Coronary artery (tissue), 2 donors: ENCODE data around the gene KIAA1958.

ENCODE experiments used
- DNase-seq: peaks from one replicate; pipeline ENCODE4 v3.0.0-alpha.2; 2017; ENCODE audit warnings: low spot score
- H3K27ac ChIP-seq, 2 donors: fragments of 200-600 bp; sonication (generic); one replicate each; pipeline ENCODE4 v1.5.1; 2016 to 2019
- H3K4me3 ChIP-seq: fragments of 200-600 bp; sonication (generic); 2 replicates; pipeline ENCODE4 v1.5.1; 2016; ENCODE audit warnings: mild to moderate bottlenecking, moderate library complexity
- TF ChIP-seq, protein P1 (sequence below): fragments of 200-600 bp; sonication (generic); IDR thresholded peaks from one replicate; pipeline ENCODE4 v1.5.1; 2019; ENCODE audit warnings: antibody characterized with exemption

KIAA1958 gene

DNA sequence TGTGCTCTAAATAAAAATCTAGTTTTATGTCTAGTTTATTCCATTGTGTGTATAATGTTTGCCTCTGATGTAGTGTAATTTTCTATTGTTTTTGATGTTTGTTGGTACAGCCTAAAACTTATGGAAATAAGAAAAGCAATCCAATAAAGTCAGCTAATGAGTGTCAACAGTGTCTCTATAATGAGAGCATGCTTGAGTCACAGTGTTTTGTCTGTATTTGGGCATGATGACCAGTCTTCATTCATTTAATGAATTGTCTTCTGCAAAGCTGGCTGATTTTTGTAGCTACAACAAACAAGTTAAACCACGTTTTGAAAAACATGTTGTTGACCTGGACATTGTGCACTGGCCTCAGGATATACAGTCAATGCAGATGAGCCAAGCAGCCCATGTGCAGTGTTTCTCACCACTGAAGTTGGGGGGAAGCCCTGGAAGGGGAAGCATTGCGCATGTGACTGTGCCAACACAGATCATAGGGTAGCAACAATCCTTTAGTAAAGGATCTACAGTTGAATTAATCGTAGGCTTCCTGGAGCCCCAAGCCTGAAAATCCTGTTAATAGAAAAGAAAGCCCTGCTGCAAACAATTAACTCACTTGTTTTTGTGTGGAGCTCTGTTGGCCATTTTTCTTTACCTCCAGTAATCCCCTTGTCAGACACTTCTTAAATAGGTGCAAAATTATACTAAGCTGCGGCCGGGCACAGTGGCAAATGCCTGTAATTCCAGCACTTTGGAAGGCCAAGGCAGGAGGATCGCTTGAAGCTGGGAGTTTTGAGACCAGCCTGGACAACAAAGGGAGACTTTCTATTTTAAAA lies 143.3 kb downstream of the KIAA1958 start:
- no peak for DNase-seq
- TF ChIP-seq, protein P1, sequence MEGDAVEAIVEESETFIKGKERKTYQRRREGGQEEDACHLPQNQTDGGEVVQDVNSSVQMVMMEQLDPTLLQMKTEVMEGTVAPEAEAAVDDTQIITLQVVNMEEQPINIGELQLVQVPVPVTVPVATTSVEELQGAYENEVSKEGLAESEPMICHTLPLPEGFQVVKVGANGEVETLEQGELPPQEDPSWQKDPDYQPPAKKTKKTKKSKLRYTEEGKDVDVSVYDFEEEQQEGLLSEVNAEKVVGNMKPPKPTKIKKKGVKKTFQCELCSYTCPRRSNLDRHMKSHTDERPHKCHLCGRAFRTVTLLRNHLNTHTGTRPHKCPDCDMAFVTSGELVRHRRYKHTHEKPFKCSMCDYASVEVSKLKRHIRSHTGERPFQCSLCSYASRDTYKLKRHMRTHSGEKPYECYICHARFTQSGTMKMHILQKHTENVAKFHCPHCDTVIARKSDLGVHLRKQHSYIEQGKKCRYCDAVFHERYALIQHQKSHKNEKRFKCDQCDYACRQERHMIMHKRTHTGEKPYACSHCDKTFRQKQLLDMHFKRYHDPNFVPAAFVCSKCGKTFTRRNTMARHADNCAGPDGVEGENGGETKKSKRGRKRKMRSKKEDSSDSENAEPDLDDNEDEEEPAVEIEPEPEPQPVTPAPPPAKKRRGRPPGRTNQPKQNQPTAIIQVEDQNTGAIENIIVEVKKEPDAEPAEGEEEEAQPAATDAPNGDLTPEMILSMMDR = no peak
- Histone ChIP-seq H3K27ac (no peak overlapping the region), H3K4me3 (no peak overlapping the region)

DNA sequence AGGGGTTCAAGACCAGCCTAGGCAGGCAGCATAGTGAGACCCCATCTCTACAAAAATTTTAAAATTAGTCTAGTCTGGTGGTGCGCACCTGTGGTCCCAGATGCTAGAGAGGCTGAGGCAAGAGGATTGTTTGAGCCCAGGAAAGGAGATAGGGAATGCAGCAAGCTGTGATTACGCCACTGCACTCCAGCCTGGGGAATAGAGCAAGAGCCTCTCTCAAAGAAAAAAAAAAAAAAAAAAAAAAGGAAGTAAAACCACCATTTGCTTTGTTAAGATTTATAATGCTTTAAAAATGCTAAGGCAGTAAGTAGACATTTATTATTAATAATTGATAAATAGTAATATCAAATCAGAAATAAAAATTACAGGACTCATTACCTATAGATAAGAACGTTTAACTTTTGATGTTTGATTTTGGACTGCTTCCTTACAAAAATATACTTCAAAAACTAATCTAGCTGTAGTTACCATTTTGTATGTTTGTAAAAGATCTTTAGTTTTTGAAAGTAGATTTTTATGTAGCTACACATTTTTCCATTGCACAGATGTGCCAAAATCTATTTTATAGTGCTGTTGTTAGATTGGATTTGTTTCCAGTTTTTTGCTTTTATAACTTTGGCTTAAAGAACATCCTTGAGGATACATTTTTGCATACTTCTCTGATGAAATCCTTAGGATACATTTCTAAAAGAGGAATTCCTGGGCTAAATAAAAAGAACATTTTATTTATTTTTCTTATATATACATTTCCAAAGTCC lies 144.9 kb downstream of the KIAA1958 start:
- DNase-seq = no peak
- H3K4me3 ChIP-seq = no peak overlapping the region
- TF ChIP-seq, protein P1 = no peak

DNA sequence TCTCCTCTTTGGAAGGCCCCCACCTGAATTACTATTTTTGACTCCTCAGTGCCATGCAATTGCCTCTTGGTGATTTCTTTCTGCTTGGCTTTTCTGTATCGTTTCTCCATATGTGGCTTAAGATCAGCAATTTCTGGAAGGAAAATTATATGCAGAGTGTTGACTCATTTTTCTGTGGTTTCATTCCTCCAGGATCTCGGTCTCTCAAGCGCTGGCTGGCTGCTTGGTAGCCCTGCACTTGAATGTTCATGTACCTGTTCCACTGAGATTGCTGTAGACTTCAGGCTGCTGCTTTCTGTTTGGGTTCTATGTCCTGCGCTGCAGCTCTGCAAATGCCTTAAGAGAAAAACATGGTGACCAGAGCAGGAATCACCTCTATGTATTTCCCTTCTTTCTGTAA lies 153.7 kb downstream of the KIAA1958 start:
- Histone ChIP-seq H3K4me3 (no peak overlapping the region), H3K27ac (no peak overlapping the region)
- TF ChIP-seq, protein P1 = no peak
- DNase-seq = no peak

More for the DNA sequence above, 144.9 kb downstream of the KIAA1958 start:
- no peak overlapping the region for H3K27ac ChIP-seq

DNA sequence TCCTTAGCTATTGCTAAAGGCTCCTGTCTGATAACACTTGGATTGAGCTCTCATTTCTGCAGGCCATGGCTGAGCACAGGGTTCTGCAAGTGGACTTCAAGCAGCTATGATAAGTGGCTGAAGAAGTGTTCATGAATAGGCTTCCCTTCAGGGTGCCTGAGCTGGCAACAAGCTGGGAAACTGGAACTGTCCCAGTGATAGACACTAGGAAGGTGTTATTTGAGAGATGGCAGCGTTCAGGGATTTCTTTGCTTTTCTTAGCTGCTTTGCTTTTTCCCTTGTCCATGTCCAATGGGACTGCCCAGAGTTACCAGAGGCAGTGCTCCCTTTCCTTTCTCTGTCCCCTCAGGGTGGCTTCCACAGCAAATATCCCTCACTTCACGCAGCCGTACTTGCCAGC lies 155.5 kb downstream of the KIAA1958 start:
- Histone ChIP-seq H3K27ac (no peak overlapping the region), H3K4me3 (no peak overlapping the region)
- no peak for DNase-seq
- TF ChIP-seq, protein P1 = no peak

DNA sequence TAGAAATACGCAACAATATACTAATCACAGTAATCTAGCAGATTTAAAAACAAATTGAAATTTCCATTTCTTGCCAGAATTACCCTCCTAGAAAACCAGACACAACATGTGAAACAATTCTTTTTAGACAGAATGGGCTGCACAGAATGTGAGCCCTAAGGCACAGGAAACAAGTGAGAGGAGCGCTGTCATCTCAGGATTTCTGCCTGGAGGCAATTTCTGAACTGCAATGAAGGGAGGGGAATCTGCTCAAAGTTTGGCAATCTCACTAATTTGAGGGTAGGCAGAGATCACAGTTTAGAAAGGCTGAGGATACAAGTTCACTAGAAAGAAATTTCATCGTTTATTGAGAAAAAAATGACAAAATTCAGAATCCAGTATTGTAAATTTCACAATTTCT lies 161.0 kb downstream of the KIAA1958 start:
- no peak overlapping the region for H3K27ac ChIP-seq
- DNase-seq = no peak
- TF ChIP-seq, protein P1 = no peak
- no peak overlapping the region for H3K4me3 ChIP-seq

DNA sequence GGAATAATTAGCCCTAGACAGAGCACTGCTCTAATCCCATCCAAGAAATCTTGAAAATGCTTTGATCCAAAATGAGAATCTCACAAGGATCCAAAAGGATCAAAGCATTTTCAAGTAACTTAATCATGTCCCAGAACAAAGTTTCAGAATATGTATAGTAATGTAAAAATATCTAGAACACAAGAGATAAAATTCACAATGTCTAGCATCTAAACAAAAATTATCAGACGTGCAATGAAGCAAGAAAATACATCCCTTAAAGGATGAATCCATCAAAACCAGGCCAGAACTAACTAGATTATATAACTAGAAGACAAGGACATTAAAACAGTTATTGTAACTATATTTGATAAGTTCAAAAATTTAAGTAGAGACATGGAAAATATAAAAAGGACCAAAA lies 162.0 kb downstream of the KIAA1958 start:
- no peak for DNase-seq
- TF ChIP-seq, protein P1 = no peak
- no peak overlapping the region for H3K27ac ChIP-seq
- no peak overlapping the region for H3K4me3 ChIP-seq
